ENCODE results near the gene TMA7.
"Not testable (repeated sequence)": the region's sequence is repeated elsewhere in the genome, so short reads cannot be mapped to it uniquely, and the experiment has no call there.

The TMA7 gene

DNA sequence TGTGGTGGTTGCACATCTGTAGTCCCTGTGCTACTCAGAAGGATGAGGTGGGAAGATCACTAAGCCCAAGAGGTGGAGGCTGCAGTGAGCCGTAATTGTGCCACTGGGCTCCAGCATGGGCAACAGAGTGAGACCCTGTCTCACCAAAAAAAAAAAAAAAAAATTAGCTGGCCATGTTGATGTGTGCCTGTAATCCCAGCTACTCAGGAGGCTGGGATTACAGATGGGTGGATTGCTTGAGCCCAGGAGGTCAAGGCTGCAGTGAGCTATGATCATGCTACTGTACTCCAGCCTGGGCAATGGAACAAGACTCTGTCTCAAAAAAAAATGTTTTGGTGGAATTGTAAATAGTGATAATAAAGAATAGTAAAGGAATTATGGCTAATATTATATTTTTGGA, 16.4 kb downstream of the TMA7 start:
- no peak for DNase-seq (ENCODE audit: extremely low spot score)
- CTCF ChIA-PET = interaction anchor here (1.3 to 6.5 kb wide), 4 partner anchors 16 to 231 kb away, joined by 3 to 53 read pairs (median 6); no protein-coding TSS in a partner anchor
- TF ChIP-seq, protein P1, sequence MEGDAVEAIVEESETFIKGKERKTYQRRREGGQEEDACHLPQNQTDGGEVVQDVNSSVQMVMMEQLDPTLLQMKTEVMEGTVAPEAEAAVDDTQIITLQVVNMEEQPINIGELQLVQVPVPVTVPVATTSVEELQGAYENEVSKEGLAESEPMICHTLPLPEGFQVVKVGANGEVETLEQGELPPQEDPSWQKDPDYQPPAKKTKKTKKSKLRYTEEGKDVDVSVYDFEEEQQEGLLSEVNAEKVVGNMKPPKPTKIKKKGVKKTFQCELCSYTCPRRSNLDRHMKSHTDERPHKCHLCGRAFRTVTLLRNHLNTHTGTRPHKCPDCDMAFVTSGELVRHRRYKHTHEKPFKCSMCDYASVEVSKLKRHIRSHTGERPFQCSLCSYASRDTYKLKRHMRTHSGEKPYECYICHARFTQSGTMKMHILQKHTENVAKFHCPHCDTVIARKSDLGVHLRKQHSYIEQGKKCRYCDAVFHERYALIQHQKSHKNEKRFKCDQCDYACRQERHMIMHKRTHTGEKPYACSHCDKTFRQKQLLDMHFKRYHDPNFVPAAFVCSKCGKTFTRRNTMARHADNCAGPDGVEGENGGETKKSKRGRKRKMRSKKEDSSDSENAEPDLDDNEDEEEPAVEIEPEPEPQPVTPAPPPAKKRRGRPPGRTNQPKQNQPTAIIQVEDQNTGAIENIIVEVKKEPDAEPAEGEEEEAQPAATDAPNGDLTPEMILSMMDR (IDR thresholded peaks at IDR 0.05; ENCODE audit: control extremely low read depth, extremely low read depth, low read depth, missing control alignments) = no peak
- POLR2A ChIA-PET = no interaction called here

DNA sequence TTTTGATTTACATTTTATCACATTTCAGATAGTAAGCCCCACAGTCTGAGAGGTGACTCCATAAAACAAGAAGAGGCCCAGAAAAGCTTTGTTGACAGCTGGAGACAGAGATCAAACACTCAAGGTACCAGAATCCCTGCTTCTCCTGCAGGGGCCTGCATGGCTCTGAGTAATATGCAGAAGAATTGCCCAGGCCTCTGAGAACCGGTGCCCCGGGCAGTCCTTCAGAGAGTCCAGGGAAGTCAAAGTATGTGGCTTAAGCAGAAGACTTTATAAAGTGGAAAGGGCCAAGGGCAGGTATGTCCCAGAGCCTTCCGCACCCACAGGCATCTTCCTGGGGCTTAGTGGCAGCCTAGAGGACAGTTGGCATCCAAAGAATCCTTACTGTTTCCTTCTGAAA, 19.3 kb downstream of the TMA7 start:
- ChIA-PET CTCF (interaction anchor here (1.1 to 2.2 kb wide), 3 partner anchors 23 to 90 kb away, joined by 4 to 15 read pairs (median 4); no protein-coding TSS in a partner anchor), POLR2A (no interaction called here)
- TF ChIP-seq, protein P1 (IDR thresholded peaks at IDR 0.05; ENCODE audit: control extremely low read depth, extremely low read depth, low read depth, missing control alignments) = no peak
- no peak for DNase-seq (ENCODE audit: extremely low spot score)

DNA sequence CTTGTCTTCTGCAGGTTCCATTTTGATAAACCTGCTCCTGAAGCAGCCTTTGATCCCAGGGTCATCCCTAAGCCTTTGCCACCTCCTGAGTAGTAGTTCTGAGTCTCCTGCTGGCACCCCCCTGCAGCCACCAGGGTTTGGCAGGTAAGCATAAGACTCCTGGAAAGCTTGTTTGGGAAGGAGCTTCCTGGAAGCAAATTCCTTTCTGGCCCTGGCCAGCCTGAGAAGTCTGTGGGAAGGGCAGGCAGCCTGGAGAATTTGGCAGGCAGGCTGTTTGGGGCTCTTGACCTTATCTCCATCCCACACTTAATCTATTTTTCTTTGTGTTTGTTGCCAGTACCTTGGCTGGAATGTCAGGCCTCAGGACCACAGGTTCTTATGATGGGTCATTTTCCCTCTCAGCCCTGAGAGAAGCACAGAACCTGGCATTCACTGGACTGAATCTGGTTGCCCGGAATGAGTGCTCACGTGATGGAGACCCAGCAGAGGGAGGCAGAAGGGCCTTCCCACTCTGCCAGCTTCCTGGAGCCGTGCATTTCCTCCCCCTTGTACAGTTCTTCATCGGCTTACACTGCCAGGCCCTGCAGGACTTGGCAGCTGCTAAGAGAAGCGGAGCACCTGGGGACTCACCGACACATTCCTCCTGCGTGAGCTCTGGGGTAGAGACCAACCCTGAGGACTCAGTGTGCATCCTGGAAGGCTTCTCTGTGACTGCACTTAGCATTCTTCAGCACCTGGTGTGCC, 19.9 kb downstream of the TMA7 start:
- ChIA-PET CTCF (interaction anchor here (1.4 kb wide), 1 partner anchor 24 kb away, joined by 4 read pairs; no protein-coding TSS in a partner anchor), POLR2A (no interaction called here)
- TF ChIP-seq, protein P1 (IDR thresholded peaks at IDR 0.05; ENCODE audit: control extremely low read depth, extremely low read depth, low read depth, missing control alignments) = no peak
- DNase-seq (ENCODE audit: extremely low spot score) = no peak

DNA sequence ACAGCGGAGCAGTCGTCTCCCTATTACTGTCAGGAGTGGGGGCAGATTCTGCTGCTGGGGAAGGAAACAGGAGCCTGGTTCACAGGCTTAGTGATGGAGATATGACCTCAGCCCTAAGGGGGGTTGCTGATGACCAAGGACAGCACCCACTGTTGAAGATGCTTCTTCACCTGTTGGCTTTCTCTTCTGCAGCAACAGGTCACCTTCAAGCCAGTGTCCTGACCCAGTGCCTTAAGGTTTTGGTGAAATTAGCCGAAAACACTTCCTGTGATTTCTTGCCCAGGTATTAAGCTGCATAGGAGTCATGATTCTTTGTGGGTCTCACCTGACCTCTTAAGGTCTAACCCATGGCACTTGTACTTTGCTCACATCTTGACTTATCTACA, 20.5 kb downstream of the TMA7 start:
- TF ChIP-seq, protein P1 (IDR thresholded peaks at IDR 0.05; ENCODE audit: control extremely low read depth, extremely low read depth, low read depth, missing control alignments) = no peak
- no peak for DNase-seq (ENCODE audit: extremely low spot score)
- ChIA-PET CTCF (interaction anchor here (1.4 to 2.0 kb wide), 2 partner anchors 23 to 25 kb away, joined by 4 to 5 read pairs; no protein-coding TSS in a partner anchor), POLR2A (no interaction called here)

DNA sequence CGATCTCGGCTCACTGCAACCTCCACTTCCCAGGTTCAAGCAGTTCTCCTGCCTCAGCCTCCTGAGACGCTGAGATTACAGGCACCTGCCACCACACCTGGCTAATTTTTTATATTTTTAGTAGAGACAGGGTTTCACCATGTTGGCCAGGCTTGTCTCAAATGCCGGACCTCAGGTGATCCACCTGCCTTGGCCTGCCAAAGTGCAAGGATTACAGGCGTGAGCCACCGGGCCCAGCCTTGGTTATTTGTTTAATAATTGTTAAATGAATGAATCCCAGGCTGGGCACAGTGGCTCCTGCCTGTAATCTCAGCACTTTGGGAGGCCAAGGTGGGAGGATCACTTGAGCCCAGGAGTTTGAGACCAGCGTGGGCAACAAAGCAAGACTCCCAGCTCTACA, 21.7 kb downstream of the TMA7 start:
- DNase-seq (ENCODE audit: extremely low spot score); POLR2A ChIA-PET: not testable (repeated sequence)
- CTCF ChIA-PET = interaction anchor here (1.4 to 4.5 kb wide), 3 partner anchors 8 to 26 kb away, joined by 5 to 17 read pairs (median 5); no protein-coding TSS in a partner anchor

DNA sequence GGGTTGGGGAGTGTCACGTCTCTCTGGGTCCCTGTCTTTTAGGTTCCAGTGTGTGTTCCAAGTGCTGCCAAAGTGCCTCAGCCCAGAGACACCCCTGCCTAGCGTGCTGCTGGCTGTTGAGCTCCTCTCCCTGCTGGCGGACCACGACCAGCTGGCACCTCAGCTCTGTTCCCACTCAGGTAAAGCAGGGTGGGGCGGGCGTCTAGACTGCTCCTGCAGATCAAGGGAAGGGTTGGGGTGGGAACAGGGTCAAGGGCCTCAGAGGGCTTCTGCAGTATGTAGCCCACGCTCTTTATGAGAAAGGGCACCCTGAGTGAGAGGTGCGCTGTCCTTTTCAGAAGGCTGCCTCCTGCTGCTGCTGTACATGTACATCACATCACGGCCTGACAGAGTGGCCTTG, 23.6 kb downstream of the TMA7 start:
- CTCF ChIA-PET = interaction anchor here (1.0 to 4.5 kb wide), 6 partner anchors 19 to 90 kb away, joined by 3 to 17 read pairs (median 5); no protein-coding TSS in a partner anchor

More for the DNA sequence above, 23.6 kb downstream of the TMA7 start:
- POLR2A ChIA-PET = interaction anchor here (1.3 kb wide), 1 partner anchor 17 kb away, joined by 3 read pairs; the partner anchor contains the start of gene ATRIP
- TF ChIP-seq, protein P1 (IDR thresholded peaks at IDR 0.05; ENCODE audit: control extremely low read depth, extremely low read depth, low read depth, missing control alignments) = no peak
- DNase-seq (ENCODE audit: extremely low spot score) = no peak

Data from GM10248 (cell line).